Transverse colon (tissue), 4 donors: ENCODE results near the gene S100A5. TPM values are rescaled to one million over a fixed set of nuclear protein-coding genes. Genes with fewer than 3 reads are reported as not detected.

Experiments used
- DNase-seq: peaks from one replicate; pipeline ENCODE4 v3.0.0-alpha.2; 2019
- H3K27ac ChIP-seq, 4 donors: fragments of 200-600 bp; sonication (generic); 2 replicates each; pipeline ENCODE4 v1.5.1; 2016 to 2018; ENCODE audit warnings: inconsistent platforms in 4 of 4
- H3K27me3 ChIP-seq: fragments of 200-600 bp; sonication (generic); 2 replicates; pipeline ENCODE4 v1.5.1; 2017; ENCODE audit warnings: inconsistent platforms
- H3K36me3 ChIP-seq, 4 donors: fragments of 200-600 bp; sonication (generic); 2 replicates each; pipeline ENCODE4 v1.5.1; 2017 to 2019; ENCODE audit warnings: inconsistent platforms in 4 of 4
- H3K4me1 ChIP-seq, 4 donors: fragments of 200-600 bp; sonication (generic); 2 replicates each; pipeline ENCODE4 v1.5.1; 2017 to 2020; ENCODE audit warnings: inconsistent platforms in 4 of 4
- H3K4me3 ChIP-seq, 4 donors: fragments of 200-600 bp; sonication (generic); 1 replicate in 1 of 4; 2 replicates in 3 of 4; pipeline versions ENCODE4 v1.5.1 to v1.6.1; 2017 to 2019; ENCODE audit warnings: inconsistent platforms in 4 of 4
- H3K9me3 ChIP-seq, 2 donors: fragments of 200-600 bp; sonication (generic); 2 replicates each; pipeline ENCODE4 v1.5.1; 2017 to 2019; ENCODE audit warnings: inconsistent platforms in 2 of 2
- EP300 ChIP-seq: sonication (generic); formaldehyde crosslinking; IDR thresholded peaks from one replicate; pipeline ENCODE4 v1.6.1; 2017; ENCODE audit warnings: antibody characterized with exemption, low read depth
- POLR2A ChIP-seq: fragments of 450-650 bp; IDR thresholded peaks from one replicate; pipeline ENCODE4 v1.6.1; 2016; ENCODE audit warnings: antibody characterized with exemption, mild to moderate bottlenecking, moderate library complexity
- POLR2AphosphoS5 ChIP-seq, 3 donors: sonication (generic); formaldehyde crosslinking; IDR thresholded peaks; one replicate each; pipeline ENCODE4 v1.6.1; 2016; ENCODE audit warnings: antibody characterized with exemption in 3 of 3
- WGBS, 2 donors: methylation state at CpG; one replicate each; pipeline ENCODE4 v1.1.5; 2018; ENCODE audit warnings: low coverage in 1 of 2; 5-methylcytosine and 5-hydroxymethylcytosine counted together
- in situ Hi-C, 4 donors: fragments of 200-750 bp; cut with MboI; loops; one replicate each; pipeline versions ENCODE4 v1.15.0 to v1.15.1; 2017; ENCODE audit warnings: low sequenced_read_pairs in 3 of 4, low pct_ligation_motif_present in 1 of 4, low pct_unique_long_range_greater_than_20kb in 1 of 4
- intact Hi-C: fragments of 100-400 bp; cut with DNase I; formaldehyde crosslinking; loops from one replicate; pipeline ENCODE4 v1.15.1; 2023; ENCODE audit warnings: low total_unique reads
- total RNA-seq, 4 donors: library from RNA; depleted of rRNA; stranded (reverse); fragments of >200 nt; gene quantifications; one replicate each; pipeline ENCODE4 v1.1.0, GENCODE V29; 2016
- TF ChIP-seq, protein P1 (sequence below), 5 experiments: fragments of 200-600 bp in 3 of 5; fragments of 450-650 bp in 2 of 5; sonication (generic) in 3 of 5; IDR thresholded peaks; 1 replicate in 2 of 5; 2 replicates in 3 of 5; pipeline ENCODE4 v1.5.1; 2016 to 2017; ENCODE audit warnings: antibody characterized with exemption in 5 of 5, inconsistent platforms in 3 of 5, mild to moderate bottlenecking in 2 of 5, moderate library complexity in 1 of 5

The S100A5 gene
- total RNA-seq, 4 donors from 2014 or later, result not detected

DNA sequence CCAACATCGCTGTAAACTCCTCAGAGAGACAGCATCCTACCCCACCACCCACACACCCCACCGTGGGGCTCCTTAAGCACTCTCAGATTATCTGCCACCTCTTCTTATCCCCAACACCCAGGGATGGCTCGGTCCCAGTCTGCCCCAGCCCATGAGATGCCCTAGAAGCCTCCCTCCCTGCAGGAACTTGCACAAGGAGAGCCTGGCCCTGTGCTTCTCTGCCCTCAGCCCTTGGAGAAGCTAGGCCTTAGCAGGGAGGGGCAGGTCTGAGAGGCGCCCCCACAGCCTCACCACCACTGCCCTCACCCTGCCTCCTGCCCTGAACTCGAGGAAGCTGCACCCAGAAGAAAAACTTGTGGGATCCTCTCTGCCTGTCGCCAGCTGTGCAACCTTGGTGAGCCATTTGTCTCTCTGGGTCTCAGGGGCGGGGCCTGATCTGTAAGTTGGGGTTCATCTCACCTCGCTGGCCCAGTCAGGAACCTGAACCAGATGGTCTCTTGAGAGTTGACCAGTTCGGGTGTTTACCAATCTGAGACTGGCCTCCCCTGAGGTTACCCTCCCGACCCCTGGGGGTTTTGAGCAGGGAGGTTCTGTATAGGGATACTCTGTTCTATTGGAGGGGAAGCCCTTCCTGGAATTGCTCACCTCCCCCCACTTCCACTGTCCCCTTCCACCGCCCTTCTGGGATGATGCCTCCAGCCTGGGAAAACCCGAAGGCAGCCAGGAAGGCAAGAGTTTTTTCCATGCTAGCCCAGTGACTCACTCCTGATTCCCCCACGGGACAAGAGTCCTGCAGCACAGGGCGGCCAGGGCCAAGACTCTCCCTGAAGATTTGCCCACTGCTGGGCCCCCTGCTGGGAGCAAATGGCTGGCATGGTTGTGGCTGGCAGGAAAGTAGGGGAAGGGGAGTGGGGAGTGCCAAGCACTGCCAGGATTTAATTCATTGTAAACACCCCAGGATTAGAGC lies 8.3 kb upstream of the S100A5 start, which contains the start of gene S100A3:
S100A3 (minus strand) TSS at position 537 of the 967 bp plus-strand sequence. CDS start 773 bp downstream, outside the sequence.
- Histone ChIP-seq H3K4me1 (peaks cover 43 to 57% (median 48%) of the 10 kb centered on the region in 4 donors), H3K27me3 (no peaks in the 10 kb centered on the region), H3K27ac (peak within 1 kb of the TSS; percentile 34 to 60 (median 57)), H3K4me3 (no peak within 1 kb of the TSS), H3K9me3 (no peaks in the 10 kb centered on the region), H3K36me3 (no peaks in the 10 kb centered on the region)
- DNase-seq, result peak; percentile 51
- in situ Hi-C loops, result loop anchor here in 1 of 4 donors (25.0 kb wide), 1 partner anchor 438 kb away; the partner anchor contains the start of genes JTB, RAB13 and RPS27
- TF ChIP-seq EP300 (peak; percentile 39), POLR2AphosphoS5 (IDR thresholded peaks at IDR 0.05) (peak in 2 of 3 donors; percentile 31 to 34), POLR2A (no peak)
- TF ChIP-seq, protein P1, sequence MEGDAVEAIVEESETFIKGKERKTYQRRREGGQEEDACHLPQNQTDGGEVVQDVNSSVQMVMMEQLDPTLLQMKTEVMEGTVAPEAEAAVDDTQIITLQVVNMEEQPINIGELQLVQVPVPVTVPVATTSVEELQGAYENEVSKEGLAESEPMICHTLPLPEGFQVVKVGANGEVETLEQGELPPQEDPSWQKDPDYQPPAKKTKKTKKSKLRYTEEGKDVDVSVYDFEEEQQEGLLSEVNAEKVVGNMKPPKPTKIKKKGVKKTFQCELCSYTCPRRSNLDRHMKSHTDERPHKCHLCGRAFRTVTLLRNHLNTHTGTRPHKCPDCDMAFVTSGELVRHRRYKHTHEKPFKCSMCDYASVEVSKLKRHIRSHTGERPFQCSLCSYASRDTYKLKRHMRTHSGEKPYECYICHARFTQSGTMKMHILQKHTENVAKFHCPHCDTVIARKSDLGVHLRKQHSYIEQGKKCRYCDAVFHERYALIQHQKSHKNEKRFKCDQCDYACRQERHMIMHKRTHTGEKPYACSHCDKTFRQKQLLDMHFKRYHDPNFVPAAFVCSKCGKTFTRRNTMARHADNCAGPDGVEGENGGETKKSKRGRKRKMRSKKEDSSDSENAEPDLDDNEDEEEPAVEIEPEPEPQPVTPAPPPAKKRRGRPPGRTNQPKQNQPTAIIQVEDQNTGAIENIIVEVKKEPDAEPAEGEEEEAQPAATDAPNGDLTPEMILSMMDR (IDR thresholded peaks at IDR 0.05), result no peak
- WGBS, 2 donors, result 54 to 68% methylated on average over 2 to 14 of the region's 14 CpGs
- intact Hi-C loops, result loop anchor here (1.0 kb wide), 1 partner anchor 41 kb away; no protein-coding TSS in a partner anchor

DNA sequence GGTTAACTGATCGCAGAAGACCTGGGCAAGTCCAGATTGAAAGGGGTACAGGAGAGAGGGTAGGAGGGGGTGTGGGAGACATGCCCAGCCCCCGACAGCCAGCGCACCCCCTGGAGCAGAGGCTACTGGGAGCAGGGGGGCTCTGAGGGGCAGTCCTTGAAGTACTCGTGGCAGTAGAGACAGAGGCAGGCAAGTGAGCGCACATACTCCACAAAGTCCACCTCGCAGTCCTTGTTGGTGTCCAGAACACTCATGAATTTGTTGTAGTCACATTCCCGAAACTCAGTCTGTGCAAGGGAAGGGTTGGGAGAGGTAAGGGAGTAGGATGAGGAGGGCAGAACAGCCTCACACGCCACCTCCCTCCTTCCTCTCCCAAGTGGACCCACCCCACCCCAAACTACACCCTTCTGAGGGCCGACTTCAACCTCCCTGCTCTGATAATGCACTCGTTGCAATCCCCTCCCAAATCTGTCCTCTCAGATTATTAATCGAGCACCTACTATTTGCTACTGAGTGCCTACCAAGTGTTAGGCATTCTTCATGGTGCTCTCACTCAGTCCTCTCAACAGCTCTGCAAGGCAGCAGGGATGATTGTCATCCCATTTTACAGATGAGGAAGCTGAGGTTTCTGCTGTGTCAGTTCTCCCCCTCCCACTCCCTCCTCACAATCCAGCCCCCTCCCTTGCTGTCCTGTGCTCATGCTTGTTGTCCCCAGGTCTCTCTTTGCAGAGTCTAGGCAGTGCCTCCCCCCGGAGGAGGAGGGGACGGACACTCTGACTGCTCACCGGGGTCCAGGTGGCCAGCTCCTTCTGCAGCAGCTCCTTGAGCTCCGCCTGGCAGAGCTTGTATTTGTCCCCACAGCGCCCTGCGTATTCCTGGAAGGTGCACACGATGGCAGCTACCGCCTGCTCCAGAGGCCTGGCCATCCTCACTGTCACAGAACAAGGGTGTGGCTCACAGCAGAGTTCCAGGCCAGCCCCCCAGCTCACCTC lies 7.1 kb upstream of the S100A5 start:
- in situ Hi-C loops, result loop anchor here in 1 of 4 donors (25.0 kb wide), 1 partner anchor 439 kb away; the partner anchor contains the start of genes JTB, RAB13 and RPS27
- Histone ChIP-seq H3K4me1 (peaks cover 48 to 64% (median 59%) of the 10 kb centered on the region in 4 donors), H3K9me3 (no peaks in the 10 kb centered on the region), H3K27me3 (no peaks in the 10 kb centered on the region), H3K4me3 (no peak overlapping the region), H3K36me3 (no peaks in the 10 kb centered on the region), H3K27ac (peak overlapping the region; percentile 60 to 91 (median 87))
- TF ChIP-seq POLR2AphosphoS5 (IDR thresholded peaks at IDR 0.05), result no peak
- TF ChIP-seq, protein P1 (IDR thresholded peaks at IDR 0.05), result no peak
- TF ChIP-seq EP300, result no peak
- no peak for TF ChIP-seq POLR2A
- DNase-seq, result peak; percentile 7
- intact Hi-C loops, result no loop called here
- 77% methylated on average over 19 of the region's 19 CpGs; no CpG with 5 or more reads in 1 of the 2 donors for WGBS, 2 donors

DNA sequence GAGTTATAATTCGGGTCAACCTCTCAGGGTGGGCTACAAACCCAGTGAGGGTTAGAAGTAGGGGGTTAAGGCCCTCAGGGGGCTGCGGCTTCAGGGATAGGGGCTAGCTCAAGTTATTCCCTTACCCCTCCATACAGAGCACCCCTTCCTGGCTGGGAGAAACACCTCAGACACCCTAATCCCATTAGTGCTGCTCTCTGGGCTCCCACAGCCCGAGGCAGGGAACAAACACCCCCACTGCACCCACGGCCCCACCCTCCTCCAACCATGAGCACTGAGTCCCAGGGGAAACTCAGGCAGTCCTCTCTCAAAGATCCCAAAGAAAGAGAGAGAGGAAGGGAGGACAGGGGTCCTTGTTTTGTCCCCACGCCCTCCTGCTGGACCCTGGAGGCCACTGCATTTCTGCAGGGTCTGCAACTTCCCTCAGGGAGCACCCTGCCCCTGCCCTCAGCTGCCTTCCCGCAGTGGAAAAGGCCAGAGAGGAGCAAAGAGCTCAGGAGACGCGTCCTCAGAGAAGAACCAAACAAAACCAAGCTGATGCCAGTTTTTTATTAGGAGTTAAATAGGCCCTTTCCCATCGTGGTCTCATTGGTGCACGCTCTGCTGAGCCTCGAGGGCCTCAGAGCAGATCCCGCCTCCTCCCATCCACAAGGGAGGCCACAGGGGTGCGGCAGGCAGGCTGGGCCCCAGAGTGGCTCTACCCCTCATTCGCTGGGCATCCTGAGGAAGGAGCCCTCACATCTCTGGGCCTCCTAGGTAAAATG lies 6.2 kb upstream of the S100A5 start:
- TF ChIP-seq EP300, result no peak
- no peak overlapping the region for H3K4me3 ChIP-seq
- H3K4me1 ChIP-seq, result peaks cover 48 to 73% (median 60%) of the 10 kb centered on the region in 4 donors
- in situ Hi-C loops (loop anchor here in 1 of 4 donors (25.0 kb wide), 1 partner anchor 440 kb away; the partner anchor contains the start of genes JTB, RAB13 and RPS27), intact Hi-C loops (no loop called here)
- WGBS, 2 donors, result 81 to 83% methylated on average over 3 to 14 of the region's 14 CpGs
- peak; percentile 6 for DNase-seq
- H3K27ac ChIP-seq, result peak overlapping the region; percentile 84 to 92 (median 90)
- H3K36me3 ChIP-seq, result no peaks in the 10 kb centered on the region
- H3K9me3 ChIP-seq, result no peaks in the 10 kb centered on the region
- H3K27me3 ChIP-seq, result no peaks in the 10 kb centered on the region

DNA sequence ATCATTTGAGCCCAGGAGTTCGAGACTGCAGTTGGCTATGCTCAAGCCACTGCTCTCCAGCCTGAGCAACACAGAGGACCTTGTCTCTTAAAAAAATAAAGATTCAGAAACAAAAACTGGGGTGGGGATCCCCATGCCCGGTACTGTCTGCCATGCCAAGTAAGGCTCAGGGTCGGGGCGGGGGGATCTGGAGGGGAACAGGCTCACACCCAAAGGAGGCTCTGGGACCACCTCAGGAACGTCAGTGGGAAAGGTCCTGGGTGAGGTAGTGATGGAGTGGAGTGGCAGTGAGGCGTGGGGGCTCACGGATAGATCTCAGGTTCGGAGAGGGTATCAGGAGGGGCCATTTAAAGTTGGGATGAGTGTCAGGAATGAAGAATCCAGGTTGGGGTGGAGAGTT lies 5.6 kb upstream of the S100A5 start:
- TF ChIP-seq POLR2A, result no peak
- no peak for TF ChIP-seq EP300
- TF ChIP-seq, protein P1 (IDR thresholded peaks at IDR 0.05), result no peak
- TF ChIP-seq POLR2AphosphoS5 (IDR thresholded peaks at IDR 0.05), result no peak
- H3K36me3 ChIP-seq, result no peaks in the 10 kb centered on the region
- H3K27me3 ChIP-seq, result no peaks in the 10 kb centered on the region
- H3K4me3 ChIP-seq, result peak overlapping the region in 1 of 4 donors; percentile 39
- in situ Hi-C loops (loop anchor here in 1 of 4 donors (25.0 kb wide), 1 partner anchor 441 kb away; the partner anchor contains the start of genes JTB, RAB13 and RPS27), intact Hi-C loops (no loop called here)
- DNase-seq, result no peak
- H3K4me1 ChIP-seq, result peaks cover 48 to 77% (median 60%) of the 10 kb centered on the region in 4 donors
- 78 to 93% methylated on average over 8 of the region's 8 CpGs for WGBS, 2 donors
- peak overlapping the region; percentile 84 to 92 (median 90) for H3K27ac ChIP-seq
- no peaks in the 10 kb centered on the region for H3K9me3 ChIP-seq
